A549 (cell line): Measurements from ENCODE around the gene GDF9. TPM values are rescaled to one million over a fixed set of nuclear protein-coding genes. Genes with fewer than 3 reads are reported as not detected.

Experiments used
- polyA plus RNA-seq, 4 experiments: library from polyadenylated mRNA; depleted of rRNA in 3 of 4; stranded (reverse); fragments of >200 nt; fragmentation: RNase III in 1 of 4; extraction: RNeasy Plus Mini Kit Qiagen cat#74134 plus additional on column Dnase treatment in 1 of 4; gene quantifications; 2 replicates in 3 of 4; 3 replicates in 1 of 4; pipeline ENCODE4 v1.2.3, GENCODE V29; 2011 to 2017
- small RNA-seq, 6 experiments: library from RNA; depleted of rRNA; stranded (forward); fragments of <200 nt; gene quantifications; one replicate each; pipeline ENCODE3, GENCODE V24; 2012

GDF9 gene
- polyA plus RNA-seq, 2 of the 4 experiments (the other 2 are of a cell fraction), result 0.49 to 0.85 TPM

Small RNA genes lying within 50 kb of the gene (small RNA-seq; reads per million reads assigned to genes)
- gene RNA5SP192, result 0 reads per million in 6 experiments

Other genes with a start within 250 kb of the GDF9 start
- gene IL13, start 208.3 kb downstream of the GDF9 start, polyA plus RNA-seq (2011; rRNA removed), result not detected in 2 replicates
- 0.08 to 0.13 TPM in 2 of 3 replicates, not detected in the other for gene IL13, start 208.3 kb downstream of the GDF9 start, polyA plus RNA-seq (2017; fragmentation: RNase III; extraction: RNeasy Plus Mini Kit Qiagen cat#74134 plus additional on column Dnase treatment)
- not detected in 2 replicates for gene IL4, start 192.5 kb downstream of the GDF9 start, polyA plus RNA-seq (2011; rRNA removed)
- gene IL4, start 192.5 kb downstream of the GDF9 start, polyA plus RNA-seq (2017; fragmentation: RNase III; extraction: RNeasy Plus Mini Kit Qiagen cat#74134 plus additional on column Dnase treatment), result not detected in 3 replicates
- gene KIF3A, start 128.9 kb downstream of the GDF9 start, polyA plus RNA-seq (2011; rRNA removed), result 17.2 and 20.5 TPM in 2 replicates
- 12.8 to 15.6 TPM (median 13.8 TPM) in 3 replicates for gene KIF3A, start 128.9 kb downstream of the GDF9 start, polyA plus RNA-seq (2017; fragmentation: RNase III; extraction: RNeasy Plus Mini Kit Qiagen cat#74134 plus additional on column Dnase treatment)
- 0.17 and 0.33 TPM in 2 replicates for gene CCNI2, start 119.0 kb downstream of the GDF9 start, polyA plus RNA-seq (2011; rRNA removed)
- 0.07 to 0.26 TPM (median 0.17 TPM) in 3 replicates for gene CCNI2, start 119.0 kb downstream of the GDF9 start, polyA plus RNA-seq (2017; fragmentation: RNase III; extraction: RNeasy Plus Mini Kit Qiagen cat#74134 plus additional on column Dnase treatment)
- 29.2 and 29.6 TPM in 2 replicates for gene SEPTIN8, start 89.2 kb downstream of the GDF9 start, polyA plus RNA-seq (2011; rRNA removed)
- gene SEPTIN8, start 89.2 kb downstream of the GDF9 start, polyA plus RNA-seq (2017; fragmentation: RNase III; extraction: RNeasy Plus Mini Kit Qiagen cat#74134 plus additional on column Dnase treatment), result 19.0 to 21.7 TPM (median 20.8 TPM) in 3 replicates
- 0.07 and 0.10 TPM in 2 replicates for gene SOWAHA, start 53.2 kb downstream of the GDF9 start, polyA plus RNA-seq (2011; rRNA removed)
- gene SOWAHA, start 53.2 kb downstream of the GDF9 start, polyA plus RNA-seq (2017; fragmentation: RNase III; extraction: RNeasy Plus Mini Kit Qiagen cat#74134 plus additional on column Dnase treatment), result 0.03 to 0.08 TPM (median 0.06 TPM) in 3 replicates
- 3.5 and 4.5 TPM in 2 replicates for gene SHROOM1, start 35.8 kb downstream of the GDF9 start, polyA plus RNA-seq (2011; rRNA removed)
- gene SHROOM1, start 35.8 kb downstream of the GDF9 start, polyA plus RNA-seq (2017; fragmentation: RNase III; extraction: RNeasy Plus Mini Kit Qiagen cat#74134 plus additional on column Dnase treatment), result 5.4 to 7.2 TPM (median 6.0 TPM) in 3 replicates
- 497 and 500 TPM in 2 replicates for gene UQCRQ, start 173 bp upstream of the GDF9 start, polyA plus RNA-seq (2011; rRNA removed)
- 424 to 448 TPM (median 441 TPM) in 3 replicates for gene UQCRQ, start 173 bp upstream of the GDF9 start, polyA plus RNA-seq (2017; fragmentation: RNase III; extraction: RNeasy Plus Mini Kit Qiagen cat#74134 plus additional on column Dnase treatment)
- 4.1 and 4.8 TPM in 2 replicates for gene LEAP2, start 7.2 kb upstream of the GDF9 start, polyA plus RNA-seq (2011; rRNA removed)
- gene LEAP2, start 7.2 kb upstream of the GDF9 start, polyA plus RNA-seq (2017; fragmentation: RNase III; extraction: RNeasy Plus Mini Kit Qiagen cat#74134 plus additional on column Dnase treatment), result 1.6 to 2.1 TPM (median 2.0 TPM) in 3 replicates
- 43.5 and 52.7 TPM in 2 replicates for gene AFF4, start 97.2 kb upstream of the GDF9 start, polyA plus RNA-seq (2011; rRNA removed)
- gene AFF4, start 97.2 kb upstream of the GDF9 start, polyA plus RNA-seq (2017; fragmentation: RNase III; extraction: RNeasy Plus Mini Kit Qiagen cat#74134 plus additional on column Dnase treatment), result 20.8 to 22.4 TPM (median 22.1 TPM) in 3 replicates
- 45.7 and 56.2 TPM in 2 replicates for gene ZCCHC10, start 160.1 kb upstream of the GDF9 start, polyA plus RNA-seq (2011; rRNA removed)
- 27.1 to 28.3 TPM (median 28.3 TPM) in 3 replicates for gene ZCCHC10, start 160.1 kb upstream of the GDF9 start, polyA plus RNA-seq (2017; fragmentation: RNase III; extraction: RNeasy Plus Mini Kit Qiagen cat#74134 plus additional on column Dnase treatment)
- 110 and 166 TPM in 2 replicates for gene HSPA4, start 185.5 kb upstream of the GDF9 start, polyA plus RNA-seq (2011; rRNA removed)
- 160 to 168 TPM (median 166 TPM) in 3 replicates for gene HSPA4, start 185.5 kb upstream of the GDF9 start, polyA plus RNA-seq (2017; fragmentation: RNase III; extraction: RNeasy Plus Mini Kit Qiagen cat#74134 plus additional on column Dnase treatment)